22Rv1 (cell line): Measurements from ENCODE around the gene LGALS9C.
"Not testable (repeated sequence)": the region's sequence is repeated elsewhere in the genome, so short reads cannot be mapped to it uniquely, and the experiment has no call there.

Experiments
- CTCF ChIP-seq: fragments of 450-650 bp; IDR thresholded peaks from 2 replicates; pipeline ENCODE4 v1.5.1; 2017; ENCODE audit warnings: mild to moderate bottlenecking
- ZFX ChIP-seq: fragments of 450-650 bp; IDR thresholded peaks from 2 replicates; pipeline ENCODE4 v1.6.1; 2017; ENCODE audit warnings: antibody characterized with exemption, borderline replicate concordance

GRCh38 chr17:18528899-18529500 lies 52.4 kb downstream of the LGALS9C start:
- TF ChIP-seq CTCF, ZFX: not testable (repeated sequence)
